Inflammatory macrophage (primary cell): ENCODE results near the gene CENPX.

Experiments used
- DNase-seq, 2 donors: peaks; one replicate each; pipeline ENCODE4 v3.0.0-alpha.2; 2020 to 2022

The CENPX gene

DNA sequence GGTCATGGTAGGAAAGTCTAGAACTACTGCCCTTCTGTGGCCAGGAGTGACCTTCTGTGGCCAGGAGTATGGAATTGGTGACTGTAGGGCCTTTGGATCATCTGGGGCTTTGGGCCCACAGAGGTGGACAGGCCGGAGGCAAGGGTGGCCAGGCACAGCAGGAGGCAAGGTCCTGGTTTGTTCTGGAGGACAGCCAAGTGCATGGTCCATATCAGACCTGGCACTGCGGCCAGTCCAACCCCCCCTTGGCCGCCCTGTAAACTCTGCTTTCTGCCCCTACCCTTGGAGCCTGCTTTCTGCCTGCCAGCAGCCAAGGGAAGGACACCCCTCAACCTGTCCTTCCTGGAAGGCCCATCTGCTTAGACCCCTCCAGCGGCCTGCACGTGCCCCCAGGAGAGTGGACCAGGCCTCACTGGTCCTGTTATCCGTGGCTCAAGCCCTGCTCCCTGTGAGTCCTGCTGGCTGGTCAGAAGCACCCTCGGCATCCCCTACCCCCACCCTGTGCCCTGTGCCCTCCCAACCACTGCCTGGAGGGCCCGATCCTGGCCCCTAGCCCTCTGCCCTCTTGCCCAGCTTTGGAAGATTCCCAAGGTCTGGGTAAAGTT is 17.1 kb upstream of the CENPX start:
- DNase-seq, result no peak

DNA sequence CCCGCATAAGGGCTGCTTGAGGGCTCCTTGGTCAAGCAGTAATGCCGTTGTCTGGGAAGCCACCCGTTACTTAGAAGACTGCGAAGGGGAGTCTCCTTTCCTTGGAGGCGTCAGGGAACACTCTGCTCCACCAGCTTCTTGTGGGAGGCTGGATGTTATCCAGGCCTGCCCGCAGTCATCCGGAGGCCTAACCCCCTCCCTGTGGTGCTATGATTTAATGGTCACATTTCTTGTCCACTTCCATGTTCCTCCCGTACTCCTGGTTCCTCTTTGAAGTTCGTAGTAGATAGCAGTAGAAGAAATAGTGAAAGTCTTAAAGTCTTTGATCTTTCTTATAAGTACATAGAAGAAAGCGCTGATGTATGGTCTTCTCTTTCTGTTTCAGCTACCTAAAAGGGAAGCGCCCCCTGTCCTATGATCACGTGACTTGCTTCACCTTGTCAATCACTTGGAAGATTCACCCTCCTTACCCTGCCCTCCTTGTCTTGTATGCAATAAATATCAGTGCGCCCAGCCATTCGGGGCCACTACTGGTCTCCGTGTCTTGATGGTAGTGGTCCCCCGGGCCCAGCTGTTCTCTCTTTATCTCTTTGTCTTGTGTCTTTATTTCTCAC is 16.2 kb upstream of the CENPX start:
- peak; percentile 67 to 81 for DNase-seq

DNA sequence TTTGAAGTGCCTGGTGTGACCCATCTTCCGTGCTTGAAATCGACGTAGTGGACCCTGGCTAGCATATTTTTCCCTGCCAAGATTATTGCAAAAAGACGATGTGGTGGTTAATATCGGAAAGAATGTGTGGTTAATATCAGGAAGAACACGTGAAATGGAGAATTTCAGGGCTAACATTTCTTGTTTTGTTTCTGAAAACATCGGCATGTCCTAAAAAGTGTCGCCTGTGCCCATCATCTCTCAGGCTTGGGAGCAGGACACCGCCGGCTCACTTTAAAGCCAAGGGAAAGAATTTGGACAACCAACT is 15.2 kb upstream of the CENPX start:
- DNase-seq, result no peak

DNA sequence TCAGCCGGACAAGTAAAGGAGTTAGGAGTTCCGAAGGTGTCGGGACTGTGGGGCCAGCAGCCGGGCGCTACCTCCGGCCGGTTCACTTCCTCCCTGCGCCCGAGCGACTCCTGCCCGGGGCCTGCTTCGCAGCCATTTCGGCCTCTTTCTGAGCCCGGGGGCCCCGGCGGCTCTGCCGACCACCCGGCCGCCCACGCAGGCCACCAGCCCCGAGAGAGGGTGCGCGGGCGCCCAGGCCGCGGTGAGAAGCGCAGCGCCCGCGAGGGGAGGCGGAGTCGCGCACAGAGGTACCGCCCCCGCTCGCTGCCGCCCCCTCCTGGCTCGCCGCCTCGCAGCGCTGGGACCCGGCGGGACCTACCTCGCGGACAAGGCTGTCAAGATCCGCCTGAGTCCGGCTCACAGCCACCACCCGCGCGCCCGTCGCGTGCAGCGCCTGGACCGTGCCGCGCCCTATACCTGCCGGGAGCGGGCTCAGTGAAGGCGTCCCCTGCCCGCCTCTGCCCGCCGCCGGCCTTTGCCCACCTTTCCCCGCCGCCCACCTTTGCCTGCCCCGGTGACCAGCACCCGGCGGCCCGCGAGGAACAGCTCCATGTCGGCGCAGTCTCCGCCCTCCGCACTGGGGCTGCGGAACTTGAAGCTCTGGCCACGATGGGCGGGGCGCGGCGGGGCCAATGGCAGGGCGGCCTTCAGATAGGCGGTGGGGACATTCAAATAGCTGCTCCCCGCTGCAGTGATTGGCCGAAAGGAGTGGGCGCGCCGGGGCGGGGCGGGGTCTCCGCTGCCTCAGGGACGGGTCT is 14.6 kb upstream of the CENPX start, which contains the start of gene DCXR:
Gene DCXR (minus strand): TSS at position 606 of the 797 bp plus-strand sequence. CDS start 15 bp downstream, at position 591.
- peak; percentile 96 for DNase-seq

DNA sequence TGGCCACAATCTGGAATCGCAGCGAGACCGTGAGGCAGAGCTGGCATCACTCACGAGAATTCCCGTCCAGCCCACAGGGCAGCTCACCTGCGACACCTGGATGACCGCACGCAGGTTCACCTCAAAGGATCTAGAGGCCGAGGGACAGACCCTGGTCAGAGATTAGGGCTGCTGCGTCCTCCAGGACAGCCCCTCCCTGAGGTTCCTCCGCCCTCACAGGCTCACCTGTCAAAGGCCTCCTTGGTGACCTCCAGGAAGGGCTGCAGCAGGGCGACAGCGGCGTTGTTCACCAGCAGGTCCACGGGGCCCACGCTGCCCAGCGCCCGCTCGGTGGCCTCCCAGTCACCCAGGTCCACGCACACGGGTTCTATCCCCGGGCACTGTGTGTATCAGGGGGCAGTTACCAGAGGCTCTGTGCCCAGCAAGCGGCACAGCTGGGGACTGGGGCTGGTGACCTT is 14.0 kb upstream of the CENPX start:
- DNase-seq, result no peak

DNA sequence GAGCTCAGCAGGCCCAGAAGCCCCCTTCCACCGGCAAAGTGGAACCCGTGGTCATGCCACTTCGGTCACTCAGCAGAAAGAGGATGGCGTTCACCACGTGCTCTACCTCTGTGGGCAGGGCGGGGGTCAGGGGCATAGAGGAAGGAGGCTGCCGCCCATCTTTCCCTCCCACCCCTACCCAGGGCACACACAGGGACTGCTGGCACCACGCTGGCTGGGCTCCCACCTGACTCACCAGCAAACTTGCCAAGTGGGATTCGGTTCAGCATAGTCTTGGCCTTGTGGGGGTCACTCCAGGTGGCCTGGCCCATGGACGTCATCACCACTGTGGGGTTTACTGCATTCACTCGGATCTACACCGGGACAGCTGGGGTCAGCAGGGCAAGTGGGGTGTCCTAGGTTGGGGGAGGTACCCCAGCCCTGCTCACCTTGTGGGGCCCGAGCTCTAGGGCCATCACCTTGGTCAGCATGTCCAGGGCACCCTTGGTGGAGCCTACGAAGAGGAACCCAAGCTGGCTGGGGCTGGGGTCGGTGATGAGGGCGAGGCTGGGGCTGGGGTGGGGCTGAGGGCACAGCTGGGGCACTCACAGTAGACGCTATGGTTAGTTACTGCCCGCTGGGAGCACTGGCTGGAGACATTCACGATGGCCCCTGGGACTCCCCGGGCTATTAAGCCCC is 13.4 kb upstream of the CENPX start:
- DNase-seq, result no peak

DNA sequence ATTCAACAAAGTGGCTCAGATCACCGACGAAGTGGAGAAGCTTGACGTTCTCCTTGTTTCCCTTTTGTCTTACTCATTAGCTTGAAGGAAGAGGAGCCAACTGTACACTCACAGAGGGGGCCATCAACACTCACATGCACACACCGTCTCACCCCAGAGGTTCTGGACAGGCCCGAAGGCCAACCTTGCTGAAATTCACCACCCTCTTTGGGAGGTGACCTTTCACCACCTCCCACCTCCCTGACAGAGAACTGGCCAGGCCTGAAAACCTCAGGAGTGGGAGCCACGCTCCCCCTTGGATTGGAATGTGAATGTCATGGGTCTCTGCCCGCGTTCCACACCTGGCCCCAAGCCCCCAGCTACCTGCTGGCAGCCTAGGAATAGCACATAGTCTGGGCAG is 12.8 kb upstream of the CENPX start:
- DNase-seq, result no peak

DNA sequence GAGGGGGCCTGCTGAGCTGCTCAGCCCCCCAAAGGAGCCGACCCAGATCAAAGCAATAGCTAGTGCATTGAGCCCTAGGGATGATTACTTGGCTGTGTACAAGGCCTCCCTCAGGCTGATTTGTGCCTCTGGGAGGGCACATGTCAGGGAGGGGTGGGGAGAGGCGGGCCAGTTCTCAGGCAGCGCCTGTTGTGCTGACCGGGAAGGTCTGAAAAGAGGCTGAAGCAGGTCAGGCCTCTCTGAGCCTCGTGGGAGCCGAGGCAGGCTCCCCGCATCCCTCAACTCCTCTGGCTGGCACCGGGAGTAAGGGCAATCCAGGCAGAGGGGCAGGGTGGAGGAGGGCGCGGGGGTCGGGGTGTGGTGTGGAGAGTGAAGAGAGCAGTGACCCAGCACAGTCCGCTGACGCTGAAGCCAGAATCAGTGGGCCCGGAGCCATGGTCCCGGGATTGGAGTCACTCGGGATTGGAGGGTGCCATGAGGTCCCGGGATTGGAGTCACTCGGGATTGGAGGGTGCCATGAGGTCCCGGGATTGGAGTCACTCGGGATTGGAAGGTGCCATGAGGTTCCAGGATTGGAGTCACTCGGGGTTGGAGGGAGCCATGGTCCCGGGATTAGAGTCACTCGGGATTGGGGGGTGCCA is 11.8 kb upstream of the CENPX start:
- DNase-seq, result no peak

DNA sequence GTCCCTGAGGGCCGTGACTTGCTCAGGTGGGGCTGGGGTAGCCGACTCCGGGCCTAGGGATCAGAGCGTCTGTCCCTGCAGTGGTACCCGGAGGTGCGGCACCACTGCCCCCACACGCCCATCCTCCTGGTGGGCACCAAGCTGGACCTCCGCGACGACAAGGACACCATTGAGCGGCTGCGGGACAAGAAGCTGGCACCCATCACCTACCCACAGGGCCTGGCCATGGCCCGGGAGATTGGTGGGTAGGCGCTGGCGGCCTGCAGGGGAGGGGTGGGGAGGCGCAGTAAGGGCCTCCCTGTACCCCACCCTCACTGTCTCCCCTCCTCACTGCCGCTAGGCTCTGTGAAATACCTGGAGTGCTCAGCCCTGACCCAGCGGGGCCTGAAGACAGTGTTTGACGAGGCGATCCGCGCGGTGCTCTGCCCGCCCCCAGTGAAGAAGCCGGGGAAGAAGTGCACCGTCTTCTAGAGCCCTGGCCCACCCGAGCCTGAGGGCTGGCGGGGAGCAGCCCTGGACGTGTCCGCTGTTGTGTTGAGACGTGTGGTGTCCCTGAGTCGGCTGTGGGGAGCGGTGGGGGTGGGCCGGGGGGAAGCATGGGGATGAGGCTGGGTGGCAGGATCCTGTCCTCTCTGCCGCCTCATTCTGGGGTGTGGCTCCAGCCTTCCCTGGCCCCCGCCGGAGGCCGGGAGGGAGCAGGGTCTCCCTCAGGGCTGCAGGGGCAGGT is 10.8 kb upstream of the CENPX start:
- DNase-seq, result no peak

DNA sequence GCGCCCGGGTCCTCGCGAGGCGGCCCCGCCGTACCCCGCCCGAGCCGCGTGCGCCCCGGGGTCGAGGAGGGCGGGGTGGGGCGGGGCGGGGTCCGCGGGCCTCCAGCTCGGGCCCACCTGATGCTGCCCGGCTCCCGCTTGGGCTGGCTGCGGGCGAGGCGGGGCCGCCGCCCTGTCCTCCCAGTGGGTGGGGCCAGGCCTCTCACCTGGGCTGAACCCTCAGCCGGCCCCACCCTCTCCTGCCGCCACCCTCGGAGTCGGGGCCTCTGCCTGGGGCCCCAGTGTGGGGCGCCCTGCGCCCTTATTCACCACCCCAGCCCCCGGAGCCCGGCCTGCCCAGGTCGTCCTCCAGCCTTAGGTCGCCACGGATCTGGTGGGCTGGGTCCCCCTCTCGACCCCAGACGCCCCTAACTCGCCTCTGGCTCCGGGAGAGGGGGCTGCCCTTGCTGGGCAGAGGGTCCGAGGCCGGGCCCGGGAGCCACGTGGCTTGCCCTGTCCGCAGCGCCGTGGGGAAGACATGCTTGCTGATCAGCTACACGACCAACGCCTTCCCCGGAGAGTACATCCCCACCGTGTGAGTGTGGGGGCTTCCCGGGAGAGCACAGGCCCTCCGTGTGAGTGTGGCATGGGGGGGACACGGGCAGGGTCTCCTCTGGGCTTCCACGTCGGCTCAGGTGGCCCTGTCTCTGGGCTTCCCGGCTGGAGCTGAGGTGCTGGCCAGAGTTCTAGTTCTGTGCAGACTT is 9.4 kb upstream of the CENPX start:
- DNase-seq, result no peak

DNA sequence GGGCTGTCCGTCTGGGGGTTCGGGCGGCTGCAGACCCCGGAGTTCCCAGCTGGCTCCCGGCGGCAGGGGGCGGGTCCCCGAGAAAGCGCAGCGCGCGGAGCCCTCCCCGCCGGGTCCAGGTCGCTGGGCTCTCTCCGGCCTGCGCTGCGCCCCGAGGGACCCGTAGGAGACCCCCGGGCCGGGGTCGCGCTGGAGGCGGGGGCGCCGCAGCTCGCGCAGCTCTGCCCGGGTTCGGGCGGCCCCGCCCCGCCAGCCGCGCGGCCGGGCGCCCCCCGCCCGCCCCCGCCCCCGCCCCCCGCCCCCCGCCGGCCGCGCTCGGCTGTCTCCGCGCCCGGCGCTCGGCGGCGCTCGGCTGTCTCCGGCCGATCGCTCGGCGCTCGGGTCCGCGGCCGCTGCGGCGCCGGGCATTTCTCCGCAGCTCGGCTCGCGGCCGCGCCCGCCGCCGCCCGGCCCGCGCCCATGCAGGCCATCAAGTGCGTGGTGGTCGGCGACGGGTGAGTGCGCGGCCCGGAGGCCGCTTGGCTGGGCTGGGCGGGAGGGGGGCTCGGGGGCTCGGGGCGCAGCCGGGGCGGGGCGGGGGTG is 8.7 kb upstream of the CENPX start, which contains the start of gene RAC3:
Gene RAC3 (plus strand): TSS at position 376 of the 582 bp plus-strand sequence. CDS start 84 bp downstream, at position 460.
- peak in 1 of 2 donors; percentile 25 for DNase-seq

DNA sequence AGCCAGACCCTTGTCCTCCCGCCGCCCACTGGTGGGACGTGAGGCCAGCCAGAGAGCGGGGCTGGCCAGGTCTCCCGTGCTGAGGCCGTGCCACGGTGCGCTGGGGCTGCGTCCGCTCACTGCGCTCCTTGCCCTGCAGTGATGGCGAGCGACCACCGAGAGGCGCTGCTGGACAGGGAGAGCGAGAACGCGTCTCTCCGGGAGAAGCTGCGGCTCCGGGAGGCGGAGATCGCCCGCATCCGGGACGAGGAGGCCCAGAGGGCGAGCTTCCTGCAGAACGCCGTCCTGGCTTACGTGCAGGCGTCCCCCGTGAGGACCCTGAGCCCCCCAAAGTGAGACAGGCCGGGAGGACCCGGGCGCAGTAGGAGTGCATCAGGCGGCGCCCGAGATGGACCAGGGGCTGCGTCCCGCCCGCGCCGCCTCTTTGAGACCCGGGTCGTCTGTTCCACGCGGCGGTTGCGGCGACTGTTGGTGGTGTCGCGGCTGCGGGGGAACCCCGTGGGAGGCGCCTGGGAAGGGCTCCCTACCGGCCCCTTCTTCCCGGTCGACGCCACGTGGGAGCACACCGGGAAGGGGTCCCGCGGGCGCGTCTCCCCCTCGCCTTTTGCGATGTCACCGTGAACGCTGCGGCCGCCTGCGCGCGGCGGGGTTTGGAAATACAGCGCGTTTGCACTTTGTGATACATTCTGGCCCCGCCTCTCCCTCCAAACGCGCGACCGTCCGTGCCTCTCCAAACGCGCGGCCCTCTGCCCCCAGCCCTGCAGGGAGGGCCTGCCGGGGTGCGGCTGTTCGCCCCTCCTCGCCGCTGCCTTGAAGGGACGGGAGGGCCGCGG is 8.0 kb upstream of the CENPX start:
- DNase-seq, result peak; percentile 76 to 87

DNA sequence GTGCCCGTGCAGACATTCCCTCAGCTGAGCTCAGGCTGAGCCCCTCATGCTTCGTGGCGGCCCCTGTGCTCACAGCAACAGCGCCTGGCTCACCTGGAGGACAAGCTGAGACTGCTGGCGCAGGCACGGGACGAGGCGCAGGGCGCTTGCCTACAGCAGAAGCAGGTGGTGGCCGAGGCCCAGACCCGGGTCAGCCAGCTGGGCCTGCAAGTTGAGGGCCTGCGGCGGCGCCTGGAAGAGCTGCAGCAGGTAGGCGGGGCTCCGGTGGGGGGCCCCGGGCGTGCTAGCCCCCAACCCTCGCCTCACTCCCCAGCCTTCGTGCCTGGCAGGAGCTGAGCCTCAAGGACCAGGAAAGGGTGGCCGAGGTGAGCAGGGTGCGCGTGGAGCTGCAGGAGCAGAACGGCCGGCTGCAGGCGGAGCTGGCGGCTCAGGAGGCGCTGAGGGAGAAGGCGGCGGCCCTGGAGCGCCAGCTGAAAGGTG is 7.4 kb upstream of the CENPX start:
- no peak for DNase-seq

DNA sequence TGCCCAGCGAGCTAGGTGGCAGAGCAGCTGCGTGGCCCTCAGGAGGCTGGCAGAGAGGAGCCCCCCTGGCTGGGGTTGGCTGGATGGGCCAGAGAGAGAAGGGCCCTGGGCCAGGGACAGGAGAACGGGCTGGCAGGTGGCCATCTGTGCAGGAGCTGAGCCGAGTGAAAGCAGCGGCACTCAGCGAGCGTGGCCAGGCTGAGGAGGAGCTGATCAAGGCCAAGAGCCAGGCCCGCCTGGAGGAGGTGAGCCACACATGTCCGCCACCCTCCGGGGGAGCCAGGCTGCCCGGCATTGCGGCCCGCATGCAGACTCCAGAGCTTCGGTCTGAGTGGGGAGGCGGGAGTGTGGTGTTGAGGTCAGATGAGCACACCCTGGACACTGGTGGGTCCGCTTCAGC is 6.7 kb upstream of the CENPX start:
- DNase-seq, result no peak

DNA sequence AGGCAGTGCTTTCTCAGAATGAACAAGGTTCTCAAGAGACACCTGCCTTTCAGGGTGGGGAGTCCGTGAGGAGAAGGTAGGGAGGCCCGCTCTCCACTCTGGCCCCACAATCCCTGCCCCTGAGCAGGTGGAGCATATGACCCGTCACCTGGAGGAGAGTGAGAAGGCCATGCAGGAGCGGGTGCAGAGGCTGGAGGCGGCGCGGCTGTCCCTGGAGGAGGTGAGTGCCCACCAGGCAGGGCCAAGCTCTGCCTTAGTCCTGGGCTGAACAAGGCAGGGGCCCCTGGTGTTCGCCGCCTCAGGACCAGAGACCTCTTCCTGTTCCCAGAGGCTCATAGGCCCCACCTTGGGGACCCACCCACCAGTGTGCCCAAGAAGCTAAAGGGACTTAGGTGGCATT is 6.3 kb upstream of the CENPX start:
- no peak for DNase-seq

DNA sequence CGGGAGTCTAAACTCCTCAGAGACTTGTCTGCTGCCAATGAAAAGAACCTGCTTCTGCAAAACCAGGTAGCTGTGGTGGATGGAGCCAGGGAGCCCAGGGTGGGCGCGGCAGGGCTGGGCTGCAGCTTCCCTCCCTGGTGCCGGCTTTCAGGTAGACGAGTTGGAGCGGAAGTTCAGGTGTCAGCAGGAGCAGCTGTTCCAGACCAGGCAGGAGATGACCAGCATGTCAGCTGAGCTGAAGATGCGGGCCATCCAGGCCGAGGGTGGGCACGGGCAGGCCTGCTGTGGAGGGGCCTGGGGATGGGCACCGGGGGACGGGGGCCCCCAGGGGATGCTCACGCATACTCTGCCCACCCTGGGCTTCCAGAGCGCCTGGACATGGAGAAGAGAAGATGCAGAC is 5.6 kb upstream of the CENPX start:
- DNase-seq, result no peak

DNA sequence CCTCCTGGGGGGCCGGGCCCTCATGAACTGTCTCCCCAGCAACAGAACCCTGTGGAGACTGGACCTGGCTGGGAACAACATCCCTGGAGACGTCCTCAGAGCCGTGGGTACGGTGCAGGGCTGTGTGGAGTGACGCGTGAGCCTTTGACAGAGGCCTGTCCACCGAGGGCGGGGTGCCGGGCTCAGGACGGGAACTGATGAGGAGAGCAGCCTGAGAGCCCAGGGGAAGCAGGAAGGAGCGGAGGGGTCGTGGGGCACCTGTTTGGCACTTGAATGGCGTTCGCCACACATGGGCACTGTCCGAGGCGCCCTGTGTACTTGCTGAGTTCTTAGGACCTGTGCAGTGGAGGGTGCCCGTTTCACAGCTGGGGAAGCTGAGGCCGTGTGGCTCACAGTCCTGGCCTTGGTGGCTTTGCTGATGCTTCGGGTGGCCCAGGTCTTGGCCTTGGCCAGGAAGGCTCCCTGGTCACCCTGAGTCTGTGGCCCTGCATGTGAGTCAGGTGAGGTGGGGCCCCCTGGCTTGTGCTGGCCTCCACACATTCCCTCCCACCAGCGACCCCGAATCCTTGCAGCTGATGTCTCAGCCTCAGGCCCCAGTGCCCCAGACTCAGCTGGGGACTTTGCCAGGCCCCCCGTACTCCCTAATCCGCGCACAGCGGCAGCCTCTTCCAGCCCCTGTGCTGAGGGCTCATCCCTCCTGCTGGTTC is 2.9 kb upstream of the CENPX start:
- DNase-seq, result no peak

DNA sequence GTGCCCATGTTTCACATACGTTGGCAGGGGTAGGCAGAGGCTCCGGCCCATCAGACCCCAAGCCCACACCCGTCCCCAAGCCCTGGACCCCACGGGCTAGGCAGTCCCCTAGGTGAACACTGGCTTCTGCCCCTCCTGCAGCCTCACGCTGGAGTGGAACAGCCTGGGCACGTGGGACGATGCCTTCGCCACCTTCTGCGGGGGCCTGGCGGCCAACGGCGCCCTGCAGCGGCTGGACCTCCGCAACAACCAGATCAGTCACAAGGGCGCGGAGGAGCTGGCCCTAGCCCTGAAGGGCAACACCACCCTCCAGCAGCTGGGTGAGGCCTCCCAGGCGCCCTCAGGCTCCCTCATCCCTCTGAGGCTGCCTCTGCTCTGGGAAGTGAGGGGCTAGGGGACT is 2.2 kb upstream of the CENPX start:
- DNase-seq, result no peak
